ENCODE data around the gene SRPX. TPM values are rescaled to one million over a fixed set of nuclear protein-coding genes. Genes with fewer than 3 reads are reported as not detected.

The SRPX gene
- total RNA-seq, 1 donor from 2014 or later = 4.8 TPM

GRCh38 chrX:38129366-38129765 is 91.3 kb downstream of the SRPX start:
- Mint-ChIP-seq H3K27me3 (ENCODE audit: insufficient read depth, low read depth) (peaks cover 4% of the 10 kb centered on the region), H3K36me3 (no peaks in the 10 kb centered on the region), H3K27ac (no peak overlapping the region), H3K9me3 (no peaks in the 10 kb centered on the region), H3K4me3 (no peak overlapping the region), H3K4me1 (no peaks in the 10 kb centered on the region)
- no peaks in the 10 kb centered on the region for H3F3A ChIP-seq (ENCODE audit: low read depth)
- no peaks in the 10 kb centered on the region for H3K4me1 ChIP-seq
- no peaks in the 10 kb centered on the region for H4K20me1 ChIP-seq (ENCODE audit: low read depth)
- H3K9ac ChIP-seq = no peak overlapping the region
- no peaks in the 10 kb centered on the region for H3K79me2 ChIP-seq (ENCODE audit: low read depth)
- H3K27ac ChIP-seq = no peak overlapping the region
- TF ChIP-seq EZH2phosphoT487 (IDR thresholded peaks at IDR 0.05) = no peak
- H3K36me3 ChIP-seq = no peaks in the 10 kb centered on the region
- no peaks in the 10 kb centered on the region for H3K27me3 ChIP-seq
- H3K9me3 ChIP-seq (ENCODE audit: low read depth) = no peaks in the 10 kb centered on the region
- H2AFZ ChIP-seq (replicated peaks) = no peak overlapping the region
- no peak for DNase-seq (ENCODE audit: low spot score)
- H3K4me3 ChIP-seq = no peak overlapping the region
- H3K4me2 ChIP-seq = no peak overlapping the region

- no peak overlapping the region for H3K9ac ChIP-seq
- no peaks in the 10 kb centered on the region for H3K27me3 ChIP-seq
- TF ChIP-seq CTCF (IDR thresholded peaks at IDR 0.05) (no peak), EZH2 (IDR thresholded peaks at IDR 0.05) (no peak), EZH2phosphoT487 (IDR thresholded peaks at IDR 0.05) (no peak)
- H3K9me3 ChIP-seq (ENCODE audit: low read depth) = no peaks in the 10 kb centered on the region
- peaks cover 4% of the 10 kb centered on the region for H3K27me3 Mint-ChIP-seq (ENCODE audit: insufficient read depth, low read depth)
- no peak overlapping the region for H3K4me2 ChIP-seq
- no peaks in the 10 kb centered on the region for H3K4me1 Mint-ChIP-seq
- H3K27ac Mint-ChIP-seq = no peak overlapping the region
- no peaks in the 10 kb centered on the region for H3K4me1 ChIP-seq
- DNase-seq (ENCODE audit: low spot score) = no peak
- H3K4me3 ChIP-seq = no peak overlapping the region
- no peaks in the 10 kb centered on the region for H3K36me3 Mint-ChIP-seq
- no peaks in the 10 kb centered on the region for H3K79me2 ChIP-seq (ENCODE audit: low read depth)
- no peaks in the 10 kb centered on the region for H3K36me3 ChIP-seq
- no peak overlapping the region for H3K27ac ChIP-seq
- H4K20me1 ChIP-seq (ENCODE audit: low read depth) = no peaks in the 10 kb centered on the region
- H2AFZ ChIP-seq (replicated peaks) = no peak overlapping the region
- H3F3A ChIP-seq (ENCODE audit: low read depth) = no peaks in the 10 kb centered on the region
- no peak overlapping the region for H3K4me3 Mint-ChIP-seq
- H3K9me3 Mint-ChIP-seq = no peaks in the 10 kb centered on the region
These were observed 92.7 kb downstream of the SRPX start for GRCh38 chrX:38127961-38128360.

- Mint-ChIP-seq H3K9me3 (no peaks in the 10 kb centered on the region), H3K4me3 (no peak overlapping the region), H3K36me3 (no peaks in the 10 kb centered on the region)
These were observed 94.5 kb downstream of the SRPX start for GRCh38 chrX:38126179-38126578.

More at GRCh38 chrX:38126179-38126578, 94.5 kb downstream of the SRPX start:
- H3K79me2 ChIP-seq (ENCODE audit: low read depth) = no peaks in the 10 kb centered on the region
- no peaks in the 10 kb centered on the region for H4K20me1 ChIP-seq (ENCODE audit: low read depth)
- no peaks in the 10 kb centered on the region for H3K4me1 ChIP-seq
- Mint-ChIP-seq H3K4me1 (no peaks in the 10 kb centered on the region), H3K27me3 (ENCODE audit: insufficient read depth, low read depth) (peaks cover 4% of the 10 kb centered on the region), H3K27ac (no peak overlapping the region)
- no peak for DNase-seq (ENCODE audit: low spot score)
- H3K9ac ChIP-seq = no peak overlapping the region
- no peaks in the 10 kb centered on the region for H3K36me3 ChIP-seq
- H3K27ac ChIP-seq = no peak overlapping the region
- no peaks in the 10 kb centered on the region for H3K9me3 ChIP-seq (ENCODE audit: low read depth)
- H3K4me3 ChIP-seq = no peak overlapping the region
- H3K4me2 ChIP-seq = no peak overlapping the region
- no peaks in the 10 kb centered on the region for H3K27me3 ChIP-seq
- TF ChIP-seq EZH2 (IDR thresholded peaks at IDR 0.05) (no peak), CTCF (IDR thresholded peaks at IDR 0.05) (no peak), EZH2phosphoT487 (IDR thresholded peaks at IDR 0.05) (no peak)
- no peaks in the 10 kb centered on the region for H3F3A ChIP-seq (ENCODE audit: low read depth)
- no peak overlapping the region for H2AFZ ChIP-seq (replicated peaks)
